GM21381 (cell line): Measurements from ENCODE around the gene SRD5A1.

ENCODE experiments used
- ATAC-seq: cut with Tn5 transposase; IDR thresholded peaks from one replicate; pipeline ENCODE4 v1.9.1; 2021; ENCODE audit warnings: mild to moderate bottlenecking, moderate library complexity; ENCODE audit not compliant: unreplicated experiment

The SRD5A1 gene

DNA sequence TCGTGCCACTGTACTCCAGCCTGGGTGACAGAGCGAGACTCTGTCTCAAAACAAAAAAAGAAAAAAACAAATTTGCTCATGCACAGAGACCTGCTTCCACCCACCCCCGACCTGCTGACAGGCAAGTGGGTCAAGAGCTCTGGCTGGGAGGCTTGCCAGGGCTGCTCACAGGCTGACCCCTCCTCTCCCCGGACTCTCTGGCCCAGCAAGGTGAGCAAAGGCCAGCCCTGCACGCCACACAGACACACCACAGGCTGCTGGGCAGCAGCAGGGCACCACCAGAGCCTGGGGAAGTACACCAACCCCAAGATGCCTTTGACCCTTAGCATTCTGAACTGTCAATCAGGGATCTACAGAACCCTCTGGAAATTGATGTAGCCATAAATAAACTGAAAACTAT lies 29.6 kb upstream of the SRD5A1 start:
- no peak for ATAC-seq

DNA sequence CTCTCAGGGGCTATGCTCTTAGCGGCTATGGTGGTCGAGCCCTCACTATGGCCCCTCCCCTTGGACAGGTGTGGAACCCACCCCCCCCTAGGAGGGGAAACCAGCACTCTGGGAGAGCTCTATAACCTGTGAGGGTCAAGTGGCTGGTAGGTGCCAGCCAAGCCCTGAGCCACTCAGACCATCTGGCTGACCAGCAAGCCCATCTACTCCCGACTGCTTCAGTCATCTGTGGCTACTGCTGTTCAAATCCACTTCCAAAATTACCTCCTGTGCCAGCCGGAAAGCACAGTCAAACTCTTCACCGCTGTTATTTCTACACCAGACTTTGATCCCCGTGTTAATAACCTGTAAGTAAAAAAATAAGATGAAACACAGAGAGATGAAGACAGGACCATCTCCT lies 28.9 kb upstream of the SRD5A1 start:
- ATAC-seq = no peak

DNA sequence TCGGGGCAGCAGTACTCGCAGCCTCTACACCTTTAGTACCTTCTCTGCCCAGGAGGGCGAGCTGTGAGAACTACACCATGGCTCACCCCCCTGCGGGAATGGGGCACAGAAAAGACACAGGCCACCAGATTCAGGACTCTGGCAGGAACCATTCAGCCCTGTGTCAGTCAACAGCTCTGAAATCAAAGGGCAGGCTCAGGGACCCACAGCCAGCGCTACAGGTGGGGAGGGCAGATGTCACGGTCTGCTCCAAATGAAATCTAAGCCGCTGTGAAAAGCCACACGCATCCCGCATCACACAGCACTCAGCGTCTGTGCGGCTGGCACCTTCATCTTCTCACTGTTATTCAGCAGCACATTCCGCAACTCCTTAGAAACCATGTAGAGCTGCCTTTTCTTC lies 28.3 kb upstream of the SRD5A1 start:
- ATAC-seq = no peak

DNA sequence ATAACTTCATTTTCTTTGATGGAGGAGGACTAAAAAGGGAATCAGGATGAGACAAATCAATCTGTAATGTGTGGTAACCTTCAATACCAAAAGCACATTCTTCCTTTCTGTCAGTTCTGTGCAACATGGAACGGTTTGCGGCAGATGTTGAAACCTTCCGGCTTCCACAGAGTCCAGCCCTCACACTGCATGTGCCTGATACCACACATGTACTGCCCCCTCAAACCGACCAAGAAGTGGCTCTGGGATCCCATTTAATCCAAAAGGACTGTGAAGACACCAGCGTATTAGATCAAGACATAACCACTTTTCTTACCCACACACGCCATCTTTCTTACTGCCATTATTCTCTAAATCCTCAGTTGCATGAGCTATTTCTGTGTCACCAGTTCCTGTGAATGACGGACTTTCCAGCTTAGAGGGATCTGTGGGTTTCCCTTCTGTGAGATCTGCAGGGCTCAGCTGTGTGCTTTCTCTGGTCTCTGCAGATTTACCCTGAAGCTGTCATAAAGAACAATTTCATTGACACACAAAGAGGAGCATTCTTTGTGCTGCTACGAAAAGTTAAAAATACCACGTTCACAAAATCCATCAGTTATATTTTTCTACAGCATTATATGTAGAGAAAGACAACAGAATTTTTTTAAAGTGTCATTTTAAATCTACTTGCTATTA lies 26.2 kb upstream of the SRD5A1 start:
- no peak for ATAC-seq

DNA sequence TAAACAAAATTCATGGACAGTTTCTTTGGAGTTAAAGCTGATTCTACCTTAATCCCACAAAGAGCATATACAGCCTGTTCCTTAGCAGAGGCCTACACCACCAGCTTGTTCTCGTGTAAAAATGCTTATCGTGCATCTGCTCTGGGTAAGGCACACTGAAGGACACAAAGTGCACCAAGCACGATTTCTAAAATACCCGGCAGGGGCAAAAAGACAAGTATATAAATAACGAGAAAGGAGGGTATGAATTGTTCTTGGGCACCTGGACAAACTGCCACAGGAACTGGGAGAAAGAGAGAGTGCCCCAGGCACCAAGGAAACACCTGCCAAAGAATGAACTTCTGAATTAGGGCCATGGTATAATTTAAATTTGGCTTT lies 25.7 kb upstream of the SRD5A1 start:
- no peak for ATAC-seq

DNA sequence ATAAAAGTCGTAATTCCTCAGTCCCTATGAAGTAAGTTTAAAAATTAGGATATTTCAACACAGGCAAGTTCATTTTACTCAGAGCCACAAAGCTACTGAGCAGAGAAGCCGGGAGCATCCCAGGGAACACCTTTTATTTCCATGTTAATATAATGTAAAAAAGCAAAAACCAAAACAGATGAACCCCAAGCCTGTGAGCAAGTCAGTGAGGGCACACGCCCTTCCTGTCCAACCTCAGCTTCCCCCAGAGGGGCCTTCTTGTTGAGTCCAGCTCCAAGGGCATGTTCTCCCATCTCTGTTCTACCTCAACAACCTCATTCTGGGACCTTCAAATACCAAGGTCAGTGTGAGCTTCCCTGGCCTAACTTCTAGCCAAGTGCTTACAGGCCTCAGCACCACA lies 25.2 kb upstream of the SRD5A1 start:
- ATAC-seq = no peak

DNA sequence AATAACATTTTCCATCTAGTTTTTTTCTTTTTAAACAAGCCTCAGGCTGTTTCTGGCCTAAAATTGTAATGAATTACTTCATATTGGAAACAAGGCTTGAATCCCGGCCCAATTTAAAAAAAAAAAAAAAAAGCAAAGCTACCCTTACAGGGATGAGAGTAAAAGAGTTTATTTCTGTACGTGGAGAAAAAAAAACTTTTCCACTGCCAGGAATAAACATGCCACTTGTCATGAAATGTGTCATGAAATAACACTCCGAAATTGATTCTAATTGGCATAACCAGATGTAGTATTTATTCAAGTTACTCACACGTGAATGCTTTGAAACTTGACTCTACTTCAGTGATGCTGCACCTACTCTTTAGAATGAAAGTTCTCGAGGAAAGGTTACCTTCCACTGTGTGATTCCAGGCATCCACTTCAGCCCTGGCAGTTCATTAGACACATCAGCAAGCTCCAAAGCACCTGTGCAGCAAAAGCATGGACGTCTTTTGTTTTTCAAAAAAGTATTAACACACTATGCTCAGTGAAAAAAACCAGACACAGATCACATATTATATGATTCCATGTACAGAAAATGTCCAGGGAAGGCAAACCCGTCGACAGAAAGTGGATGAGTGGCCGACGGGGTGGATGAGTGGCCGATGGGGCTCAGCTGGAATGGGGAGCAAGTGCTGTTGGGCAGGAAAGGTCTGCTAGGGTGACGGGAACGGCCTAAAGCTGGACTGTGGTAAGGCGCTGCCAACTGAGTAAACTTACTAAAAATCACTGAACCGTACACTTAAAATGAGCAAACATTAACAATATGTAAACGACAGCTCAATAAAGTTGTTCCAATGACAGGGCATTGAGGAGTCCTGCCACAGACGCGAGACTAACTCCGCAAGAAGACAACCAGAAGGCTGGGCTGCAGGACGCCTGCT lies 21.6 kb upstream of the SRD5A1 start:
- no peak for ATAC-seq

DNA sequence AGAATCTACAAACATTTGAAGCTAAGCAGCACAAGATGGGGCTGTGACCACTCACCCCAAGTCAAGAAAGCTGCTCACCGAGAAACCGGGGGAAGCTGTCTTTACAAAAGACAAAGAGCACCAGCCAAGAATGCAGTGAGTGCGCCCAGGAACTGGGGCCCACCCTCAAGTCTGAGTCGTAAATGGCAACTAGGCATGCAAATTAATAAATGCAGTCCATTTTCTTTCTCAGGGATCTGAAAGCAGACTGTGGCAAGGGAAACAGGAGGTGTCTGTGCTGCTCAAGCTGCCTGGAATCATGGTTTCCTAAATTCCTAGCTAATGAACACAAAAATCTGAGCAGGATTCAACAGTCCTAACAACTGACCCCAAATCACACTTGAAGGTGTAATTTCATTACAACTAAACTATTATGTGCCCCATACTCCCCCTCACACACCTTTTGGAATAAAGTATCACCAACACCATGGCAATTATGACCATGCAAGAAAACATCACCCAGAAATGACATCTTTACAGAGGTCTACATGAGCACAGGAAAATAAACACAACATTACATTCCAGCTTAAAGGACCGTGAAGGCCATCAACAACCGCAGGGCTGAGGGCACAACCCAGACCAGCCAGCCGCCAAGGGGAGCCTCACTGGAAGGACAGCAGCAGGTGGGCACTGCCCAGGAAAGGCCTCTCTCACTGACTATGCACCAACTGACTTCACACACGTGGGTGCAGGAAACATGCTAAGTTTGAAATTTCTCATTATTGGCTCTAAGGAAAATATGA lies 18.0 kb upstream of the SRD5A1 start:
- no peak for ATAC-seq

DNA sequence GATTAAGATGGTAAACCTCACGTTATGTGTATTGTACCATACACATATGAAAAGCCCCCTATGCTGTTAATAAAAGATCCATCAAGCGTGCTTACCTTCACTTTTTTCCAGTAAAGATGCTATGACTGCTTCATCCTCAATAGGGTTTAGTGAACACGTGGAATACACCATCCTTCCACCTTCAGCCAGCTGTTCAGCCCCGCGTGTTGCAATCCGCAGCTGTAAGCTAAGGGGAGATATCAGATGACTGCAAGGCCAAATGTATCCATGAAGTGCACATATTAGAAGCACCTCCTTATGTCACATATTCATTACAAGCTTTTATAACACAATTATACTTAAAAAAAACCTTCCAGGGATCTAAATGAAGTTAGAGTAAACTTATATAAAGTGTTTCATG lies 16.6 kb upstream of the SRD5A1 start:
- ATAC-seq = no peak

DNA sequence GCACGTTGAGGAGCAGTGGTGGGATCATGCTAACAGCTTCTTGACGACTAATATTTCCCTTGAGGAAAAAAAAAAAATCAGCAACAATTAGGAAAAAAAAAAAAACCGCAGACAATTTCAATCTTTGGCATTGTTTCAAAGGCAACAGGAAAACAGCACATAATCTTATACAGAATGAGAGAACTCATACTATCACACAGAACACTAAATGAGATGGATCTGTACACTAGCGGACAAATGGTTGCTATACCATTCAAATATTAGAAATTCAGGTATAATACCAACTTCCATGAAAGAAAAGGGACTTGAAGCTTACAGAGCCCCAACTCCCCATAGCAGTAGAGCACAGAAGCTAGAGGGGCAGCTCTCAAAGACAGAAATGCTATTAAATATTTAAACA lies 10.0 kb upstream of the SRD5A1 start:
- no peak for ATAC-seq

DNA sequence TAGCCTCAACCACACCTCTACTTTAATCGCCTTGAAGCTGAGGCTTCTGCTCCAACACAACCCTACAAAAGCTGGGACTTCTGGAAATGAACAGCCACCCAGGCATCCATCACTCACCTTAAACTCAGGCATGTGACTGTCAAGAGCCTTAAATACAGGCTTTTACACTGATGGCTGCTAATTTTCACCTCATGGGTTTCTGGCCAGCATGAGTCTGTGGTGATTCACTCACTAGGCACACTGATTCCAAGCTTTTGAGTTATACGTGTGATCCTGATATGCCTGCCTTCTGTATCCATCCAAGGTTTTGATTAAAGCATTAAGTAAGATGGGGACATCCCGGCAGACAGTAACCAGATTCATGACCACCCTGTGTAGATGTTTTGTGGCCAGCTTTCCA lies 9.3 kb upstream of the SRD5A1 start:
- ATAC-seq = no peak

DNA sequence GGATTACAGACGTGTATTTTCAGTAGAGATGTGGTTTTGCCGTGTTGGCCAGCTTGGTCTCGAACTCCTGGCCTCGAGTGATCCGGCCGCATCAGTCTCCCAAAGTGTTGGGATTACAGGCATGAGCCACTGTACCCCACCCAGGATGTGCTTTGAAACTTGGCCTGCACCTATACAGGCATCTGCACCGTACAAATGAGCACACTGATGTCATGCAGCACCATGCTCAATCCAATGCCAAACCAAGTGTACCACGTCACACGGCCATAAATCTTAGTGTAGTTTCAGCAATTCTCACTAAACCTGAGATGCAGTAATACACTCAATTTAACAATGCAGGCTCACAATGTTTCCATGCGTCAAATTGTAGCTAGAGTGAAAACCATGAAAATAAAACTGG lies 6.7 kb upstream of the SRD5A1 start:
- no peak for ATAC-seq

DNA sequence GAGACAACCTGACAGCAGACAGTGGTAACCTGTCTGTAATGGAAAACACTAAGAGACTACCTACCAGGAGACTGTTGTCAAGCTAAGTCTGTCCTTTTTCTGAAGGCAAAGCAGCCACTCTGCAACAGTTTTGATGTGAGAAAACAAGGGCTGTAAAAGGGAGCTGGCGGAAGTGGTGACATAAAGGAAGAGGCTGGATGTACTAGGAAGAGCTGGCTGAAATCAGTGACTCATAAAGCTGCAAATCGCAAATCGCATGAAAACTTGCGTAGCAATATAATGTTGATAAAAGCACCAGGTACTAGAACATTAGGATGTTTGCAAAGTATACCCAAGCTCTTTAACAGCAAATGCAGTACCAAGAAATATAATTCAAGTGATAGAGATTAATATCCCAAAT lies 1.8 kb upstream of the SRD5A1 start:
- ATAC-seq = no peak

DNA sequence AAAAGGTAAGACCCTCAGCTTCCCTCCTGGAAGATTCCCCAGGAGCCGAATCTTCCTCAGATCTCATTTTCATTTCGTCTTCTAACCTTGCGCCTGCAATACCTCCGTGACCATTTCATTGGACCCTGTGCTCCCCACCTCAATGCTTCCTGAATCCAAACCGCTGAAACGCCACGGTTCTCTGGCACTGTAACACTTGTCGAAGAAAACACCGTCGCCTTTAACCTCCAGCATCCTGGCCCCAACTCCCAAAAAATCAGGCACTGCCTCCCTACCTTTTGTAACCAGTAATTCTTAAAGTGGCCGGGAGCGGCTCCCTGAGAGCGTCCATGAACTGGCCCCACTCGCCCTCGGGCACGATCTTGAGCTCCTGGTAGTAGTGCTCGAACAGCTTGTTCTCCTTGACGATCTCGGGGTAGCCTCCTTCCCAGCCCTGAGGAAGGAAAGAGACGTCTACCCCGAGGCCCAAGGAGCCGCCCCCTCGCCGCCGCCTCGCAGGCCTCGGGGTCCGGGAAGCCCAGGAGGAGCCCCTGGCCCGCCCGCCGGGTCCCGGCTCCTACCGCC lies 834 bp upstream of the SRD5A1 start:
- ATAC-seq = peak; percentile 25

DNA sequence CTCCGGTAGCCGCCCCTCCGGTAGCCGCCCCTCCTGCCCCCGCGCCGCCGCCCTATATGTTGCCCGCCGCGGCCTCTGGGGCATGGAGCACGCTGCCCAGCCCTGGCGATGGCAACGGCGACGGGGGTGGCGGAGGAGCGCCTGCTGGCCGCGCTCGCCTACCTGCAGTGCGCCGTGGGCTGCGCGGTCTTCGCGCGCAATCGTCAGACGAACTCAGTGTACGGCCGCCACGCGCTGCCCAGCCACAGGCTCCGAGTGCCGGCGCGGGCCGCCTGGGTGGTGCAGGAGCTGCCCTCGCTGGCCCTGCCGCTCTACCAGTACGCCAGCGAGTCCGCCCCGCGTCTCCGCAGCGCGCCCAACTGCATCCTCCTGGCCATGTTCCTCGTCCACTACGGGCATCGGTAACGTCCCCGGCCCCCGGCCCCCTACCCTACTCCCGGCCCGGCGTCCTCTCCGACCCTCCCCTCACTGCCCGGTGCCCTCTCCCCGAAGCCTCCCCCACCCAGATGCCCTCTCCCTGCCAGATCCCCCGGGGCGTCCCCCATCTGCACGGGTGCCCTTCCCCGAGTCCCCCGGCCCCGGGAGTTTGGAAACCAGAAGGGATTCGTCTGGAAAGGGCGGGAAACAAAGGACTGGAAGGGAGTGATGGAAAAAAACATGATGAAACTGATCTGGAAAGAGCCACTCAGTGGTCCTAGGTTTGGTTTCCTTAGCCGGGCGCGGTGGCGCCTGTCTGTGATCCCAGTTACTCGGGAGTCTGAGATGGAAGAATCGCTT lies 417 bp downstream of the SRD5A1 start:
- peak; percentile 57 for ATAC-seq

DNA sequence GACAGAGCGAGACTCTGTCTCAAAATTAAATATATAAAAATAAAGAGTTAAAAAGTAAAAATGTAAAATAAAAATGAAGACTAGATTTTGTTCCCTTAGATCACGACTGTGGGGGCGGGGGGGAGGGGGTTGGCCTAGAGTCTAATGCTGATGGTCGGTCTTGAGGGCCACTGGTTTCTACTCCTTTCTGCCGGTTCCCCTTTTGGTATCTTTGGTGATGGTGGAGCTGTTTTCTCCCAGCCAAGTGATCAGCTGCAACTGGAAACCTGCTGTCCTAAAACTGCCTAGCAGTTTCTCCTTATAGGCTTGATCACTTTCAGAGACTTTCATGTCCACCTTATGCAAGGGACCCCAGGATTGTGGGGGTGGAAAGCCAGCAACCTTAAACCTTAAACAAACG lies 1.1 kb downstream of the SRD5A1 start:
- ATAC-seq = no peak

DNA sequence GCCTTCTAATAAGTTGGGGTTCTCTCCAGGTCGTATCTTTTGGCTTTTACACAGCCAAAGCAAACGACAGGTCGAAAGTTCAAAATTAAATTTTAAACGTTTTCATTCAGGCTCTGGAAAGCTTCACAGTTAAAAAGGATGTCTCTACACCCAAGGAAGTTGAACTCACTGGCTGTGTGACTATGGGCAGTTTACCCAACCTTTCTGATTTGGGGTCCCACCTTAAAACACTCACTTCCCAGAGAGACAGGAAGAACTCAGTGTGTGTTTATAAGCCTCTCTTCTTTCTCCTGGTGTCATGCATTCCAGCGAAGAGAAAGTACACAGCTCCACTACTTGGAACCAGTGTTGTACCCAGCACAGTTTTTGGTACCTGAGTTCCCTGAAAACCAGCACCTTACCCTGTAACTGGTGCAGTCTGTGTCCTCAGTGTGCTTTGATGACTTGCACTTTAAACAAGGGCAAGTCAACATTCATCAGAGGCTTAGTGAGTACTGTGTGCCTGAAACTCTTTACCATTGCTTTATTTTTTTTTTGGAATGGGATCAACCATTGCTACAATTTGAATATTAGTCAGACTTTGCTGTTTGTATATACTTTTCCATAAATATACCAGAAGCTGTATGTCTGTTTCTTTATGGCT lies 1.7 kb downstream of the SRD5A1 start:
- ATAC-seq = no peak

DNA sequence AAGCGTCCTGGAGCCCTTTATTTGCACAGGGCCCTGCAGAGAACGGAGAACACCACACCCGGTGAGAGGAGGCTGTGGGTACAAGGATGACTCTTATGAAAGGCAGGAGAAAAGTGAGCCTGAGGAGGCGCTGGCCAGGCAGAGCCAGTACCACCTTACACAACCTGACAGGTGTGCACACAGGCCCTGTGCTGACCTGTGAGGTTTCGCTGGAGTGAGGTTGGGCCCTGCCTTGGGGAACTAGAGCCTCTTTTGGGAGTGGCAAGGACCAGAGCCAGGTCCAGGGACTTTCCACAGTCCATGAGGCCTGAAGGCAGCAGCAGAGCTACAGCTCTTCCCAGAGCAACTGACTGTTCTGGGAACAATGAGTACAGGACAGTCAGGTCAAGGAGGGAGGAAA lies 3.1 kb downstream of the SRD5A1 start:
- ATAC-seq = no peak

DNA sequence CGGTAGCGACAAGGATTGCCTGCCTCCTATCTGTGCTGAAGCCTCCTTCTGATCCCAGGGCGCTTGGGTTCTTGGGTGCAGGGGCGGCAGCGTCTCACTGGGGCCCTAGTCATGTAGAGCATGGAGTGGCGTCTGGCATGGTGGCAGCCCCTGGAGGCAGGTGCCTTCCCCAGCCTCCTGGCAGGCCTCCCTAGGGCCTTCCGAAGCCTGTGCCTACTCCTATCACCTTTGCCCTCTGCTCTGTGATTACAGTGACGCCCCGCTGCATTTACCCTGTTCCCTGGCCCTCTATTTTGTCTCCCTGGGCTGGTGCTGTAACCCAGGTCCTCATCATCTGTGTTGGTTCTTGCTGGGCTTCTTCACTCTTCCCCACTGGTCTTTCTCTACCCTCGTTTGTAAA lies 3.8 kb downstream of the SRD5A1 start:
- no peak for ATAC-seq

DNA sequence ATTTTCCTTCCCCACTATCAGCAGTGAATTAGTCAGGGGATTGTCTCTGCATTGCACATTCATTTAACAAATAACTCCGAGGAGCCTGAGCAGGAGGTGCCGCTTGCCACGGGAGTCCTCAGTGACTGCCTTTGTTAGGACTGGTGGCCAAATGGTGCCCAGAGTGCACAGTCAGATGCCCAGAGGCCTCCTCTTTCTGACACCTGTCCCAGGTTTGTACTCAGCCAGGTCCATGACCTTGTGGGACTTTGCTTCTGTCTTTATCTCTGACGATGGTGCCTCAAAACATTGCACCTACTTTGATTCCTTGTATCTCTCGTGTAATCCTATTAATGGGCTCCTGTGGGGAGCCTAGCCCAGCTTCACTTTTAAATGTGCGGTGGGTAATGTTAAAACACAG lies 4.3 kb downstream of the SRD5A1 start:
- ATAC-seq = no peak
